Body of pancreas (tissue), 4 donors: ENCODE measurements around the gene PEDS1.

Experiments used
- POLR2A ChIP-seq, 3 donors: fragments of 450-650 bp; IDR thresholded peaks; one replicate each; pipeline ENCODE4 v1.6.1; 2016; ENCODE audit warnings: antibody characterized with exemption in 3 of 3, mild to moderate bottlenecking in 2 of 3
- TF ChIP-seq, protein P1 (sequence below), 7 experiments: fragments of 450-650 bp in 4 of 7; fragments of 200-600 bp in 3 of 7; sonication (generic) in 3 of 7; IDR thresholded peaks; one replicate each; pipeline ENCODE4 v1.5.1; 2016 to 2019; ENCODE audit warnings: antibody characterized with exemption in 7 of 7

DNA sequence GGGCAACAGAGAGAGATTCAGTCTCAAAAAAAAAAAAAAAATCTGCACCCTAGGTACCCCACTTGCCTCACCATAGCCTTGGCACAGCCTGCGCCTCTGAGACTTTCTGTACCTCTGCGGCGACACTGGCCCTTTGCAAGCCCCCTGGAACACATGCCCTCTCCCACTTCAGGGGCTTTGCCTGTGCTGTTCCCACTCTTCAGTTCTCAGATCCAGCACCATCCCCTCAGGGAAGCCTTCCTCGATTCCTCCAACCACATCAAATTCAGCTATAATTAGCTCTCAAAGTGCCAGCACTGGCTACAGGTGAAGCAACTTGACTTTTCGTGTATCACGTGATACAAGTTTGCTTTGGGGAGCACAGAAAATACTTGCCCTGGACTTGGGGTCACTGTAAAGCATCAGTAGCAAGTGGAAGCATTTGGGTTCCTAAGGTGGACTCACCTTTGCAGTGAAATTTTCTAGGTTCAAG, 38.4 kb downstream of the PEDS1 start:
- TF ChIP-seq, protein P1, sequence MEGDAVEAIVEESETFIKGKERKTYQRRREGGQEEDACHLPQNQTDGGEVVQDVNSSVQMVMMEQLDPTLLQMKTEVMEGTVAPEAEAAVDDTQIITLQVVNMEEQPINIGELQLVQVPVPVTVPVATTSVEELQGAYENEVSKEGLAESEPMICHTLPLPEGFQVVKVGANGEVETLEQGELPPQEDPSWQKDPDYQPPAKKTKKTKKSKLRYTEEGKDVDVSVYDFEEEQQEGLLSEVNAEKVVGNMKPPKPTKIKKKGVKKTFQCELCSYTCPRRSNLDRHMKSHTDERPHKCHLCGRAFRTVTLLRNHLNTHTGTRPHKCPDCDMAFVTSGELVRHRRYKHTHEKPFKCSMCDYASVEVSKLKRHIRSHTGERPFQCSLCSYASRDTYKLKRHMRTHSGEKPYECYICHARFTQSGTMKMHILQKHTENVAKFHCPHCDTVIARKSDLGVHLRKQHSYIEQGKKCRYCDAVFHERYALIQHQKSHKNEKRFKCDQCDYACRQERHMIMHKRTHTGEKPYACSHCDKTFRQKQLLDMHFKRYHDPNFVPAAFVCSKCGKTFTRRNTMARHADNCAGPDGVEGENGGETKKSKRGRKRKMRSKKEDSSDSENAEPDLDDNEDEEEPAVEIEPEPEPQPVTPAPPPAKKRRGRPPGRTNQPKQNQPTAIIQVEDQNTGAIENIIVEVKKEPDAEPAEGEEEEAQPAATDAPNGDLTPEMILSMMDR (IDR thresholded peaks at IDR 0.05) = no peak
- TF ChIP-seq POLR2A (IDR thresholded peaks at IDR 0.05) = no peak
